NCI-H1105 treated with DMSO at 0.1 percent for 48 hours (cell line): ENCODE results near the gene GOLGA8M.
"Not testable (repeated sequence)": the region's sequence is repeated elsewhere in the genome, so short reads cannot be mapped to it uniquely, and the experiment has no call there.

Source experiments
- DNase-seq: peaks from one replicate; lab custom pipeline; 2025; lab: John Stamatoyannopoulos, UW

Gene GOLGA8M

DNA sequence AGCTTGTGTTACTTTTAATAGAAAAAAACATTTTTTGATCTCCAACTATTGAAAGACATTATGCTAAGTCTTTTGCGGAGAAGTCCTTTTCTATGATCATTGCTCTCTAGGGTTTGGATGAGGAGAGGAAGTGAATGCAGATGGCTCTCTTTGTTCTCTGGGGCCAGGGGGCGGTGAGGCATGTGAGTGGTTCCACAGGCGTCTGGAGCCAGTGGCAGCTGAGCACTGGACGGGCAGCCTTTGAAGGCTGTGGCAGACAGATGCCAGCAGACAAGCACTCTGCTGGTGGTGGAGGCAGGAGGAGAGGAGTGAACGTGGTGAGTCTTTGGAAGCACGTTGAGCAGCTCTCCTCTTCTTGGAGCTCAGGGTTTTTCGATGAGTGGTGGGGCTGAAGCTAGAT is 51.5 kb downstream of the GOLGA8M start:
- DNase-seq: not testable (repeated sequence)

DNA sequence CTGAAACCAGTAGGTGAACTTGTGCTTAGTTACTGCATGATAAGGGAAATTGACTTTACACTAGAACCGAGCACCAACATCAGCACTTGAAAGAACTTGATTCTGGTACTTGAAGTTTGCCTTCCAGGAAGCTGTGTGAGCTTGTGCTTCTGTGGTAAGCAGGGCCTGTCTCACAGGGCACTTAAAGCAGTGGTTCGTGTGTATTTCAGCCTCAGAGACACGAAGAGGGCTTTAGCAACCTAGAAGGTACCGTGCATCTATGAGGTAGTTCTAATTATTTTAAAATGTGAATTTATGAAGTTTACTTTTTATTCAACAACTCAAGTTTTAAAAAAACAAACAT is 56.2 kb downstream of the GOLGA8M start:
- not testable (repeated sequence) for DNase-seq

DNA sequence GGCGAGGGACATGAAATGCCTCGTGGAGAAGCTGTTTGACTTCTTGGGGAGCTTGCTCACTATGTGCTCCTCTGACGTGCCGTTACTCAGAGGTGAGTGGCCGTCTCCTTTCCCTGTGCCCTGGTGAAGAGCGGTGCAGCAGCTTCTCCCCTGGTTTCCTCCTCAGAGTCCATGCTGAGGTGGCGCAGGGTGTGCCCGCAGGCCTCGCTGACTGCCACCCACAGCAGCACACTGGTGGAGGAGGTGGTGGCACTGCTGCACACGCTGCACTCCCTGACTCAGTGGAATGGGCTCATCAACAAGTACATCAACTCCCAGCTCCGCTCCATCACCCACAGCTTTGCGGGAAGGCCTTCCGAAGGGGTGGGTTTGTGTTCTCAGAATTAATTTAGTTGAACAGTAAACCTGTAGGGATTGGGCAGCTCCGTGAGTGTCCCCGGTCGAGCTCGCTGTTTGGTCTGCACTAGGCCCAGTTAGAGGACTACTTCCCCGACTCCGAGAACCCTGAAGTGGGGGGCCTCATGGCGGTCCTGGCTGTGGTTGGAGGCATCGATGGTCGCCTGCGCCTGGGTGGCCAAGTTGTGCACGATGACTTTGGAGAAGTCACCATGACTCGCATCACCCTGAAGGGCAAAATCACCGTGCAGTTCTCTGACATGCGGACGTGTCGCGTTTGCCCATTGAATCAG is 56.7 kb downstream of the GOLGA8M start:
- not testable (repeated sequence) for DNase-seq

DNA sequence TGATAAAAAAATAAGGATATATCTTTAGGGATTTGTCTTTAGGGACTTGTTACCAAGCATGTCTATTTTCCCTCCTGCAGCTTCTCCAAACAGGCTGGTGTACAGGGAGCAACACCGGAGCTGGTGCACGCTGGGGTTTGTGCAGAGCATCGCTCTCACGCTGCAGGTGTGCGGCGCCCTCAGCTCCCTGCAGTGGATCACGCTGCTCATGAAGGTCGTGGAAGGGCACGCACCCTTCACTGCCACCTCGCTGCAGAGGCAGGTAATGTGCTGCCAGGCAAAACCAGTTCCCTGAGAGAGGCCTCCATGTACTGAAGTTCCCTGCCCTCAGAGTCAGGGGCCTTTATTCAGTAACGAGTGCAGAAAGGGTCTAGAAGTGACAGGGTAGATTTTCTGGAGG is 58.0 kb downstream of the GOLGA8M start:
- not testable (repeated sequence) for DNase-seq

DNA sequence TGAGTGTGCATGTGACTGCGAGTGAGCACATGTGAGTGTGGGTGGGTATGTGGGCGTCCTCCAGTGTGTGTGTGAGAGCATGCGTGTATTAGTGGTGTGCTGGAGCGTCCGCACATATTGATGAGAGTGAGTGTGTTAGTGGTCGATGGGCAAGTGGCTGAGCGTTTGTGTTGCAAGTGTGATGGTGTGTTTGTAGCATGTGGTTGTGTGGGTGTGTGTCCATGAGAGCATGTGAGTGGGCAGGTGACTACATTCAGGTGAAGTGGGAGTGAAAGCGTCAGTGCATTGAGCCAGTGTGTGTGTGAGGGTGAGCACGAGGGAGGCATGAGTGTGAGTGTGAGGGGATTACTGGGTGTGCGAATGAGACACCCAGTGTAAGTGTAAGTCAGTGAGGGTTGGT is 59.7 kb downstream of the GOLGA8M start:
- not testable (repeated sequence) for DNase-seq
